T-helper 9 cell (primary cell): Measurements from ENCODE around the gene LNP1.
"Not testable (repeated sequence)": the region's sequence is repeated elsewhere in the genome, so short reads cannot be mapped to it uniquely, and the experiment has no call there.

Experiments
- DNase-seq: peaks from one replicate; pipeline ENCODE4 v3.0.0-alpha.2; 2020

The LNP1 gene

DNA sequence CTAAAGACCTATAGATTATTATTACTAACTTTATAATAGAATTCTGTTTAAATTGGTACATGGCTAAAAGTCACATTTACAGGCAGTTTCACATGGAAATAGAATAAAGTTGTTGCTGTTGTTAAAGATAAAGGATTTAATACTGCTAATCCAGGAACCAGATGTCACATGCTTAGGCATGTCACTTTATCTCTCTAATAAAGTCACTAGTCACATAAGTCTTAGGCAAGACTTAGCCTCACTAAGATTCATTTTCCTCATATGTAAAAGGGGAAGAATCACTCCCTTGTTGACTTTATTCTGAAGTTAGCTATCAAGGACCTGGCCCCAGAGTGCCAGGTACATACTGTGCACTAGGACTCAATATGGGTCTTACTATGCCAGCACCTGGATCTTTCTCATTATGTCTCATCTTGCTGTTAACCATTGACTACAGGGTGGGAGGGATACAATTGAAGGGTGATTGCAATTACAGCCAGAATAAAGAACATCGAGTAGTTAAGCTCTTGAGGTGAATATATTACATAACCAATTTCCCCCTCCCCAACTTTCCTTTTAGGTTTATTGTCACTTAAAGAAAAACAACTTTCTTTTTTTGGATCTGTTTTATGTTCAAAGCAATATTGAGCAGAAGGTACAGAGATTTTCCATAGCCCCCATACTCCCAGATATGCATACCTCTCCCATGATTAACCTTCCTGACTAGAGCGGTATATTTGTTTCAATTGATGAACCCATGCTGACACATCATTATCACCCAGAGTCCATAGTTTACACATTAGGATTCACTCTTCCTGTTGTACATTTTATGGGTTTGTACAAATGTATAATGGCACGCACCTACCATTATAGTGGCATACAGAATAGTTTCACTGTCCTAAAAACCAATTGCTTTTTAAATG is 36.6 kb downstream of the LNP1 start:
- DNase-seq = no peak

GRCh38 chr3:100438623-100438974 is 37.3 kb downstream of the LNP1 start:
- DNase-seq = no peak

- no peak for DNase-seq
Observed at GRCh38 chr3:100440895-100441294, 39.6 kb downstream of the LNP1 start.

DNA sequence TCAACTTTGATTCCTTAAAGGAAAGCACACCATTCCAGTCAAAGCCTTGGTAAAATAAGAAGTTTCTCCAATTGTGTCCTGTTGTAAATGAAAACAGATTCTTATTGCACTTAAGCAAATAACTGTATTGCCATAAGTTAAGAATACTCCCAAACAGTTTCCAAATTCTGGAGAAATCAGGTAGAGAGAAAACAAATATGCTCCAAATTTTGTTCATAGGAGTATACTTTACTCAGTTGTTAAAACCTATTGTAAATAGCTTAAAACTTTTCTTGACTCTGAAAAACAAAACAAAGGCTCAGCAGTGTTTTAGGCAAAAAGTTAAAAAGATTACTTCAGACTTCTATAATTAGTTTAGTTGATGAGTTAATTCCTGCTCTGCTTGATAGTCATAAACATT is 42.4 kb downstream of the LNP1 start:
- no peak for DNase-seq

GRCh38 chr3:100447067-100447466 is 45.7 kb downstream of the LNP1 start:
- DNase-seq = not testable (repeated sequence)

DNA sequence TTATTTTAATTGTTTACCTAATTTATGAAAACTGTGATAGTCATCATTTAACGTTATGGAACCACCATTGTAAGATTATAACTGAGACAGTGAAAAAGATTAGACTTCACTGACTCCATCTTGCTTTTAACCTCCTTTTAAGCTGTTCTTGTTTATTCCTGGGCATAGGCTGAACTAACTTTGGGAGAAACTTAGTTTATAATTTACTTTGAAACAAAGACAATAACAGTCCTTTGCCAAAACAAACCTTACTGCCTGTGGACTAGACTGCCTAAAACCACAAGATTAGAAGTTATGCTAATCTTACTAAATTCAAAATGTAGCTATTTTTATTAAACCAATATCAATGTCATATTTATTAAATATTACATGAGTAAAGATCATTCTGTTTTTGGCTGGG is 46.7 kb downstream of the LNP1 start:
- no peak for DNase-seq

GRCh38 chr3:100449214-100449613 is 47.9 kb downstream of the LNP1 start:
- DNase-seq = no peak

GRCh38 chr3:100454677-100455076 is 53.3 kb downstream of the LNP1 start:
- DNase-seq = no peak

- no peak for DNase-seq
Observed at GRCh38 chr3:100455841-100456550, 54.7 kb downstream of the LNP1 start.

GRCh38 chr3:100456745-100457144 is 55.4 kb downstream of the LNP1 start:
- DNase-seq = no peak

DNA sequence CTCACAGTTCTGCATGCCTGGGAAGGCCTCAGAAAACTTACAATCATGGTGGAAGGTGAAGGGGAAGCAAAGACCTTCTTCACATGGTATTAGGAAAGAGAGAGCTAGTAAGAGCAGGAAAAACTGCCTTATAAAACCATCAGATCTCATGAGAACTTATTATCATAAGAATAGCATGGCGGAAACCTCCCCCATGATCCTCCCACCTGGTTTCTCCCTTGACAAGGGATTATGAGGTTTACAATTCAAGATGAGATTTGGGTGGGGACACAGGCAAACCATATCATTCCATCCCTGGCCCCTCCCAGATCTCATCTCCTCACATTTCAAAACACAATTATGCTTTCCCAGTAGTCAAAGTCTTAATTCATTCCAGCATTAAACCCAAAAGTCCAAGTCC is 56.5 kb downstream of the LNP1 start:
- no peak for DNase-seq

DNA sequence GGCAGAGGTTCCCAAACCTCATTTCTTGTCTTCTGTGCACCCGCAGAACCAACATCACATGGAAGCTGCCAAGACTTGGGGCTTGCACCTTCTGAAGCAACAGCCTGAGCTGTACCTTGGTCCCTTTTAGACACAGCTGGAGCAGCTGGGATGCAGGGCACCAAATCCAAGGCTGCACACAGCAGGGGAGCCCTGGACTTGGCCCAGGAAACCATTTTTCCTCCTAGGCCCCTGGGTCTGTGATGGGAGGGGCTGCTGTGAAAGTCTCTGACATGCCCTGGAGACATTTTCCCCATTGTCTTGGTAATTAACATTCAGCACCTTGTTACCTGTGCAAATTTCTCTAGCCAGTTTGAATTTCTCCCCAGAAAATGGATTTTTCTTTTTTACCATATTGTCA is 57.5 kb downstream of the LNP1 start:
- no peak for DNase-seq

DNA sequence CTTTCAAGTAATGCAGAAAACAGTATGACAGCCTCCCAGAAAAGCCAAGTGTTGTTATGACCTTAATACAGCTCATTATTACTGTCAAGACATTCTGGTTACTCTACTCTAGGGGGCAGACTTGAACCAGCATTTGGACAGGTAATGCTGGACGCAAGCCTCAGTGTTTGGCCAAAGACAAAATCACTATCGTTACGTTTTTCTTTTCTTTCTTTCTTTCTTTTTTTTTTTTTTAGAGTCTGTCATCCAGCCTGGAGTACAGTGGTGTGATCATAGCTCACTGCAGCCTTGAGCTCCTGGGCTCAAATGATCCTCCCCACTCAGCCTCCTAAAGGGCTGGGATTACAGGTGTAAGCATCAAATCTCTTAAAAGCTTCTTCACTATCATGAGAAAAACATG is 61.7 kb downstream of the LNP1 start:
- DNase-seq = no peak

GRCh38 chr3:100463646-100464155 is 62.4 kb downstream of the LNP1 start:
- DNase-seq = no peak

- no peak for DNase-seq
Observed at GRCh38 chr3:100465892-100466777, 64.8 kb downstream of the LNP1 start.

- DNase-seq = no peak
Observed at GRCh38 chr3:100467133-100467532, 65.8 kb downstream of the LNP1 start.

GRCh38 chr3:100468676-100469075 is 67.3 kb downstream of the LNP1 start:
- no peak for DNase-seq

DNA sequence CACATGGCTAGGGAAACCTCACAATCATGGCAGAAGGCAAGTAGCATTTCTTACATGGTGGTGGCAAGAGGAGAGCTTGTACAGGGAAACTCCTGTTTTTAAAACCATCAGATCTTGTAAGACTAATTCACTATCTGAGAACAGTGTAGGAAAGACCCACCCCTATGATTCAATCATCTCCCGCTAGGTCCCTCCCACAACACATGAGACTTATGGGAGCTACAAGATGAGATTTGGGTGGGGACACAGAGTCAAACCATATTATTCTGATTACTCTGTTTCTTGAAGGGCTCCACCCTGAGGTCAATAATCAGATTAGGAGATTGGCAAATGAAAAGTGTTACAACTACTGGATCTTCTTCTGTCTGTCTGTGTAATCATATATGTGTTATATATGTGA is 69.6 kb downstream of the LNP1 start:
- no peak for DNase-seq

DNA sequence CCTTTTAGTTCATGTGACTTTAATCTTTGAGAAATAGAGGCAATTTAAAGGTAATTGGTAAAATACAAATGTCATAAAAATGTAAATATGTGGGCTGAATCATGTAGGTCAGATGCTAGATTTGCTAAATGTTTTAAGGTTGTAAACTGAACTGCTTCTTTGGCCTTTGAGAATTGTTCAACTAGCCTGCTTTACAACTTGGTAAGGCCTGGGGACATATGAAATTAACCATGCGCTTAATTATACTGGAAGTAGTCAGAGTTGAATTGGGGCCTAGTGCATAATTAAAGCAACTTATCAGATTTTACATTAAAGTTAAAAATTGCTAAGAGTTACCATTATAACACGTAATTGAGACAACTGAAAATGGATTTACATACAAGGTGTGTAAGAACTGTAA is 70.1 kb downstream of the LNP1 start:
- DNase-seq = no peak

- DNase-seq = not testable (repeated sequence)
Observed at GRCh38 chr3:100477851-100478360, 76.6 kb downstream of the LNP1 start.

DNA sequence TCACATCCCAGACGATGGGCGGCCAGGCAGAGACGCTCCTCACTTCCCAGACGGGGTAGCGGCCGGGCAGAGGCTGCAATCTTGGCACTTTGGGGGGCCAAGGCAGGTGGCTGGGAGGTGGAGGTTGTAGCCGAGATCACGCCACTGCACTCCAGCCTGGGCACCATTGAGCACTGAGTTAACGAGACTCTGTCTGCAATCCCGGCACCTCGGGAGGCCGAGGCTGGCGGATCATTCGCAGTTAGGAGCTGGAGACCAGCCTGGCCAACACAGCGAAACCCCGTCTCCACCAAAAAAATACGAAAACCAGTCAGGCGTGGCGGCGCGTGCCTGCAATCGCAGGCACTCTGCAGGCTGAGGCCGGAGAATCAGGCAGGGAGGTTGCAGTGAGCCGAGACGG is 77.2 kb downstream of the LNP1 start:
- DNase-seq = not testable (repeated sequence)

DNA sequence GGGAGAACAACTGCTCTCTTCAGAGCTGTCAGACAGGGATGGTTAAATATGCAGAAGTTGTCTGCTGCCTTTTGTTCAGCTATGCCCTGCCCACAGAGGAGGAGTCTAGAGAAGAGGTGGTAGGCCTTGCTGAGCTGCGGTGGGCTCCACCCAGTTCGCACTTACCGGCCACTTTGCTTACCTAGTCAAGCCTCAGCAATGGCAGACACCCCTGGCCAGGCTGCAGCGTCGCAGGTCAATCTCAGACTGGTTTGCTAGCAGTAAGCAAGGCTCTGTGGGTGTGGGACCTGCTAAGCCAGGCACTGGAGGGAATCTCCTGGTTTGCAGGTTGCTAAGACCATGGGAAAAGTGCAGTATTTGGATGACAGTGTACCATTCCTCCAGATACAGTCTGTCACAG is 78.7 kb downstream of the LNP1 start:
- DNase-seq = no peak

- no peak for DNase-seq
Observed at GRCh38 chr3:100482176-100482575, 80.8 kb downstream of the LNP1 start.
